ENCODE data around the gene INSYN1. TPM values are rescaled to one million over a fixed set of nuclear protein-coding genes. Genes with fewer than 3 reads are reported as not detected.

Gene INSYN1
- total RNA-seq, 4 donors from 2014 or later: 12.5 to 27.4 (median 23.8) TPM

DNA sequence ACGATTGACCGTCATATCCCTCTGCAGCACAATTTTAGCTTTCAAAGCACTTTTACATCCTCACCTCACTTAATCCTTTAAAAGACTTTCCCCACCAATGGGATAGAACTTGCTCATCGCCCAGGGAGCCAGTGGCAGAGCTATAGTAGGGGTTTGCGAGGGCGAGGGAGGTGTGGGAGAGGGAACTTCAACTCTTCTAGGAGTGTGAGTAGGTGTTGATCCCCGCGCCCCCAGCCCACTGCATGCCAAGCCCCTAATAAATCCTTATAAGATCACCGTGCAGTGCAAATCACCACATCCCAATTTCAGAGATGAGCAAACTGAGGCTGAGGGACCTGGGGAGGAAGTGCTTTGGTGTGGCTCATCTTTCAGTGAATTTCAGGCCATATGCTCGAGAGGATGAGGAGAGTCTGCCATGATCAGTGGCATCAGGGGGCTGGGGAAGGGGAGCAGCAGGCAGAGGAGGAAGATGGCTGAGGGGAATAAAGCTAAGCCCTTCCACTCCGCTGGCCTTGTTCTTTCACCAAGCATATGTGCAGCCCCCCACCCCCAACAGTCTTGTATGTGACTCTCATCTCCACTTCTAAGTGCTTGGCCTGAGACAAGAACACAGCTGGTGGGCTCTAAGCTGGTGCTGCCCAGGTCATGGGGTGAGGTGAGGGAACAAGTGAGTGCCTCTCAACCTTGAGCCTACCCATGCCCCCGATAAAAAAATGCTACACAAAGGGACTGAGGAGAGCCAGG, 5.1 kb downstream of the INSYN1 start:
- Histone ChIP-seq H3K4me1 (peaks cover 23 to 34% (median 29%) of the 10 kb centered on the region in 4 donors), H3K4me3 (no peak overlapping the region), H3K27me3 (peaks cover 0 to 18% (median 3%) of the 10 kb centered on the region in 4 donors), H3K36me3 (no peaks in the 10 kb centered on the region), H3K27ac (replicated peaks in 1 of 4) (no peak overlapping the region), H3K9me3 (no peaks in the 10 kb centered on the region)
- TF ChIP-seq EP300 (IDR thresholded peaks at IDR 0.05) (no peak), POLR2AphosphoS5 (IDR thresholded peaks at IDR 0.05) (no peak), CTCF (IDR thresholded peaks at IDR 0.05) (no peak), POLR2A (IDR thresholded peaks at IDR 0.05; ENCODE audit: low read depth) (no peak)
- intact Hi-C loops (cut with DNase I): no loop called here
- no peak for DNase-seq (ENCODE audit: extremely low spot score)
- 92% methylated on average over 11 of the region's 11 CpGs for WGBS

- WGBS: 60% methylated on average over 7 of the region's 7 CpGs
- Histone ChIP-seq H3K27ac (replicated peaks in 1 of 4) (no peak overlapping the region), H3K4me1 (peaks cover 23 to 35% (median 31%) of the 10 kb centered on the region in 4 donors), H3K27me3 (peaks cover 0 to 8% (median 0%) of the 10 kb centered on the region in 4 donors), H3K36me3 (no peaks in the 10 kb centered on the region), H3K4me3 (no peak overlapping the region), H3K9me3 (no peaks in the 10 kb centered on the region)
- intact Hi-C loops (cut with DNase I): no loop called here
- TF ChIP-seq EP300 (IDR thresholded peaks at IDR 0.05) (no peak), POLR2A (IDR thresholded peaks at IDR 0.05; ENCODE audit: low read depth) (no peak), POLR2AphosphoS5 (IDR thresholded peaks at IDR 0.05) (no peak), CTCF (IDR thresholded peaks at IDR 0.05) (no peak)
- no peak for DNase-seq (ENCODE audit: extremely low spot score)
These were observed 6.3 kb downstream of the INSYN1 start for GRCh38 chr15:73746883-73747282.

- Histone ChIP-seq H3K4me1 (peaks cover 17 to 33% (median 27%) of the 10 kb centered on the region in 4 donors), H3K27ac (replicated peaks in 1 of 4) (no peak overlapping the region), H3K4me3 (no peak overlapping the region), H3K9me3 (no peaks in the 10 kb centered on the region), H3K36me3 (no peaks in the 10 kb centered on the region), H3K27me3 (peaks cover 0 to 3% (median 0%) of the 10 kb centered on the region in 4 donors)
- intact Hi-C loops (cut with DNase I): no loop called here
- WGBS: 69% methylated on average over 6 of the region's 8 CpGs
- TF ChIP-seq POLR2A (IDR thresholded peaks at IDR 0.05; ENCODE audit: low read depth) (no peak), CTCF (IDR thresholded peaks at IDR 0.05) (no peak), EP300 (IDR thresholded peaks at IDR 0.05) (no peak), POLR2AphosphoS5 (IDR thresholded peaks at IDR 0.05) (no peak)
- DNase-seq (ENCODE audit: extremely low spot score): no peak
These were observed 6.9 kb downstream of the INSYN1 start for GRCh38 chr15:73746261-73746660.

GRCh38 chr15:73745073-73745472, 8.1 kb downstream of the INSYN1 start:
- Histone ChIP-seq H3K9me3 (no peaks in the 10 kb centered on the region), H3K27me3 (no peaks in the 10 kb centered on the region), H3K4me1 (peaks cover 12 to 28% (median 19%) of the 10 kb centered on the region in 4 donors), H3K4me3 (no peak overlapping the region), H3K27ac (replicated peaks in 1 of 4) (no peak overlapping the region), H3K36me3 (peaks cover 0 to 3% (median under 1%) of the 10 kb centered on the region in 4 donors)
- no peak for DNase-seq (ENCODE audit: extremely low spot score)
- intact Hi-C loops (cut with DNase I): no loop called here
- 73% methylated on average over 7 of the region's 7 CpGs for WGBS
- TF ChIP-seq CTCF (IDR thresholded peaks at IDR 0.05): no peak
- no peak for TF ChIP-seq POLR2AphosphoS5 (IDR thresholded peaks at IDR 0.05)
- no peak for TF ChIP-seq EP300 (IDR thresholded peaks at IDR 0.05)
- no peak for TF ChIP-seq POLR2A (IDR thresholded peaks at IDR 0.05; ENCODE audit: low read depth)
